ENCODE data around the gene CAMTA1. TPM values are rescaled to one million over a fixed set of nuclear protein-coding genes. Genes with fewer than 3 reads are reported as not detected.

The CAMTA1 gene
- total RNA-seq, 1 donor from 2014 or later: 47.9 TPM

DNA sequence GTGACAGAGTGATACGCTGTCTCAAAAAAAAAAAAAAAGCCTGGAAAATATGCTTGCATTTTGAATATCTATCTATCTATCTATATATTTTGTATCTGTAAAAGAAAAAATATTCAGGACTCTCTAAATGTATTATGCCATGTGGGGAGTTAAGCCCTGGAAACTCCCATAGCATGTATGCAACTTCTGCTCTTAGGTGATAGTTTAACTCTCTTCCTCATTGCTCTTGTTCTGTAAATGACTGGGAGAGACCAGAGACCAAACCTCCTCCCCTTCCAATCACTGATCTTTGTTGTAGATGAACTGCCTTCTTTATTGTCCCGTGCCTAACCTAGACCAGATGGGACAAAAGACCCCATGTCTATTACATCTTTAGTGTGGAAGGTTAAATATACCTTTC lies 37.6 kb upstream of the CAMTA1 start:
- Histone ChIP-seq H3K4me1 (peaks cover 21% of the 10 kb centered on the region), H3K27me3 (ENCODE audit: low read depth) (no peaks in the 10 kb centered on the region), H3K27ac (no peak overlapping the region), H3K9me3 (no peaks in the 10 kb centered on the region), H3K4me3 (no peak overlapping the region), H3K36me3 (no peaks in the 10 kb centered on the region)
- intact Hi-C loops (cut with DNase I): no loop called here
- TF ChIP-seq, protein P1, sequence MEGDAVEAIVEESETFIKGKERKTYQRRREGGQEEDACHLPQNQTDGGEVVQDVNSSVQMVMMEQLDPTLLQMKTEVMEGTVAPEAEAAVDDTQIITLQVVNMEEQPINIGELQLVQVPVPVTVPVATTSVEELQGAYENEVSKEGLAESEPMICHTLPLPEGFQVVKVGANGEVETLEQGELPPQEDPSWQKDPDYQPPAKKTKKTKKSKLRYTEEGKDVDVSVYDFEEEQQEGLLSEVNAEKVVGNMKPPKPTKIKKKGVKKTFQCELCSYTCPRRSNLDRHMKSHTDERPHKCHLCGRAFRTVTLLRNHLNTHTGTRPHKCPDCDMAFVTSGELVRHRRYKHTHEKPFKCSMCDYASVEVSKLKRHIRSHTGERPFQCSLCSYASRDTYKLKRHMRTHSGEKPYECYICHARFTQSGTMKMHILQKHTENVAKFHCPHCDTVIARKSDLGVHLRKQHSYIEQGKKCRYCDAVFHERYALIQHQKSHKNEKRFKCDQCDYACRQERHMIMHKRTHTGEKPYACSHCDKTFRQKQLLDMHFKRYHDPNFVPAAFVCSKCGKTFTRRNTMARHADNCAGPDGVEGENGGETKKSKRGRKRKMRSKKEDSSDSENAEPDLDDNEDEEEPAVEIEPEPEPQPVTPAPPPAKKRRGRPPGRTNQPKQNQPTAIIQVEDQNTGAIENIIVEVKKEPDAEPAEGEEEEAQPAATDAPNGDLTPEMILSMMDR (IDR thresholded peaks at IDR 0.05): no peak
- ATAC-seq: no peak
- DNase-seq: no peak

DNA sequence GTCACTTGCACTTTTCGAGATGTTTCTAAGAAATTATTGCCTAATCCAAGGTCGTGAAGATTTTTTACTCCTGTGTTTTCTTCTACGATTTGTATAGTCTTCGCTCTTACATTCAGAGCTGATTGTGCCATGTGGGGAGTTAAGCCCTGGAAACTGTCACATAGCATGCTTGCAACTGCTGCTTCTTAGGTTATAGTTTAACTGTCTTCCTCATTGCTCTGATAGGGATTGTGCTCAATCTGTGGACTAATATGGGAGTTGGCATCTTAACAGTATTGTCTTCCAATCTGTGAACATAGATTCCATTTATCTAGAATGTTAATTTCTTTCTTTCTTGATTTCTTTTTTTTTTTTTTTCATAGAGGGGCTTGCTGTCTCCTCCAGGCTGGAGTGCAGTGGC lies 34.8 kb upstream of the CAMTA1 start:
- intact Hi-C loops (cut with DNase I): no loop called here
- no peaks in the 10 kb centered on the region for H3K36me3 ChIP-seq
- H3K27me3 ChIP-seq (ENCODE audit: low read depth): peaks cover 14% of the 10 kb centered on the region
- ATAC-seq (no peak), DNase-seq (no peak)
- no peaks in the 10 kb centered on the region for H3K4me1 ChIP-seq
- no peaks in the 10 kb centered on the region for H3K9me3 ChIP-seq
- no peak overlapping the region for H3K4me3 ChIP-seq
- TF ChIP-seq, protein P1 (IDR thresholded peaks at IDR 0.05): no peak
- no peak overlapping the region for H3K27ac ChIP-seq

DNA sequence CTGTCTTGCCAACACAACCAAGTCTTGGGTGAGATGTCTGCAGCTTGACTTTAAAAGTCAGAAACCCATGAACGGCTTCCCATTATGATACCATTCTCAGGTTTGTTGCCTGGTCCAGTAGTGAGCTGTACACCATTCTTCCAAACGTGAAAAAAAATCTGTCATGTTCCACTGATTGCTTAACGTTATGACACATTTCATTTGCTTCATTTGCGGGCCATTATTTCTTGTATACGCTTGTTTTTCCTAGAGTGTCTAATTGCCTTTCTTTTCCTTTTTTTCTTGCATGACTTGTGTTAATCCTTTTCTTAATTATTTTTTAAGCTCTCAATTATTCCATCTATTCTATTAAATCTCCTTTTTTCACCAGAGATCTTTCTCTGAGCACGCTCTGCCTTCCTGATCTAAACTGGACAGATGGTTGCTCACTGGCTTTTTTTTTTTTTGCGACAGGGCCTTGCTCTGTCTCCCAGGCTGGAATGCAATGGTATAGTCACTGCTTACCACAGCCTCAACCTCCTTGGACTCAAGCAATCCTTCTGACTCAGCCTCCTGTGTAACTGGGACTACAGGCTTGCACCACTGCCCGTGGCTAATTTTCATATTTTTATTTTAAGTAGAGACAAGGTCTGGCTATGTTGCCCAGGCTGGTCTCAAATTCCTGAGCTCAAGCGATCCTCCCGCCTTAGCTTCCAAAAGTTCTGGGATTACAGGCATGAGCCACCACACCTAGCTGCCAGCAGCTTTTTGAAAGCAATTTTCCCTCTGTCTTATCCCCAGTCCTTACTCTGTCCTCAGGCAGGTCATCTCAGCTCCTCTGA lies 31.7 kb upstream of the CAMTA1 start:
- H3K4me3 ChIP-seq: no peak overlapping the region
- H3K4me1 ChIP-seq: no peaks in the 10 kb centered on the region
- peaks cover 18% of the 10 kb centered on the region for H3K27me3 ChIP-seq (ENCODE audit: low read depth)
- TF ChIP-seq, protein P1 (IDR thresholded peaks at IDR 0.05): no peak
- ATAC-seq (no peak), DNase-seq (no peak)
- no peak overlapping the region for H3K27ac ChIP-seq
- no peaks in the 10 kb centered on the region for H3K36me3 ChIP-seq
- intact Hi-C loops (cut with DNase I): no loop called here
- no peaks in the 10 kb centered on the region for H3K9me3 ChIP-seq

DNA sequence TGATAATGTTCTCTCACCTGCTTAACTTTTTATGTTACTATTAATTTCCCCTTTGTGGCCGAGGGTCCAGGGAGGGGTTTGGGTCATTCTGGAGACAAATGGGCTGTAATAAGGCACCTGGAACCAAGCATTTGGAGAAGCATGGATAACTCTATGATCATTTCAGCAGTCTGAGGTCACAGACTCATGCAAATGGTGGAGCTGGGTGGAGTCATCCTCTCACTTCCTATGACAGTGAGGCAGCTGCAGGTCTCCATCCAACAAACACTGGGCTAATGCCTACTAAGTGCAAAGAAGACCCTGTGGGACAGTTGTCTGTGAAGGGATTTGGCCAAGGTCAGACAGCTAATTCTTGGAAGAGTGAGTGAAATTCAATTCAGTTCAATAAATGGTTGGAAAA lies 28.8 kb upstream of the CAMTA1 start:
- Histone ChIP-seq H3K36me3 (no peaks in the 10 kb centered on the region), H3K4me1 (no peaks in the 10 kb centered on the region), H3K9me3 (no peaks in the 10 kb centered on the region), H3K27ac (no peak overlapping the region), H3K27me3 (ENCODE audit: low read depth) (peaks cover 18% of the 10 kb centered on the region), H3K4me3 (no peak overlapping the region)
- DNase-seq: no peak
- TF ChIP-seq, protein P1 (IDR thresholded peaks at IDR 0.05): no peak
- intact Hi-C loops (cut with DNase I): no loop called here
- no peak for ATAC-seq

DNA sequence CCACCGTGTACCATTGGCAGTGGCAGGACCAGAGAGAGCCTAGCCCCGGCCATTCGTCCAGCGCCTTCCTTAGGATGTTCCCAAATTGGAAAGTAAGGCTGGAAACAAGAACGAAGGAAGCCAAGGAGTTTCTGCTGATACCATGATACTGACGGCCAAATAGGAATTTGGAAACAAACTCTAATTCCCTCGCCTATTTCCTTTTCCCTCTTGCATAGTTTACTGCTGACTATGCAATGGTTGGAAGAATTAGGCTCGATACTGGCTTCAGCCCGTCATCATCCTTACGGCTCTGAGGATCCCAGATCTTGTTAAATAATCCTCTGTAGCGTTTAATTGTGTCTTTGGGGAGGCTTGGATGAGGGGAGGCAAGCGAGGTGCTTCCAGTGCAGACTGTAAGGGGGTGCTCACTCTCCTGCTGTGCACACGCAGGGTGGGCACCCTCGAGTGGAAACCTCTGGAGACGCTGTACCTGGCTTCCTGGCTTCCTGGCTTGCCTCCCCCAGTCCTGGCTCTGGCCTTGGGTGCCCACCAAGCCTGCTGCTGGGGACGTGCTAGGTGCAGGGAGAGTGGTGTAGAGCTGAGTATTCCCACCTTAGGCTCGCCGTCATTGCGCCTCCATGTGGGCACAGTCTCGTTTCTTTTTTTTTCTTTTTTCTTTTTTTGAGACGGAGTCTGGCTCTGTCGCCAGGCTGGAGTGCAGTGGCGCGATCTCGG lies 27.4 kb upstream of the CAMTA1 start:
- Histone ChIP-seq H3K36me3 (no peaks in the 10 kb centered on the region), H3K27me3 (ENCODE audit: low read depth) (peaks cover 16% of the 10 kb centered on the region), H3K4me3 (no peak overlapping the region), H3K27ac (no peak overlapping the region), H3K9me3 (no peaks in the 10 kb centered on the region), H3K4me1 (no peaks in the 10 kb centered on the region)
- TF ChIP-seq, protein P1 (IDR thresholded peaks at IDR 0.05): no peak
- intact Hi-C loops (cut with DNase I): no loop called here
- no peak for ATAC-seq
- DNase-seq: no peak

Data from lower lobe of right lung (tissue), 2 donors.